ENCODE results near the gene NETO1.

The NETO1 gene

DNA sequence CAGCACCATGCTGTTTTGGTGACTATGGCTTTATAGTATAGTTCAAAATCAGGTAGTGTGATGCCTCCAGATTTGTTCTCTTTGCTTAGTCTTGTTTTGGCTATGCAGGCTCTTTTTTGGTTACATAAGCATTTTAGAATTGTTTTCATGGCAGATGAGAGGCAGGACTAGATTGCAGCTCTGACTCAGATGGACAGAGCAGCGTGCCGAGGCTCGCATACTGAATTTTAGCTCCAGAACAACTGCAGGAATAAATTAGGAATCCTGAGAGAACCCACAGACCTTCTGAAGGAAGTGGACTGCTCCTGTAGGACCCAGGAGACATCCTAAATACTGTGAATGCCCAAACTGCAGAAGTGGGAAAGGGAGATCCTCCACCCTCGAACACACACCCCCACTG lies 141.6 kb downstream of the NETO1 start:
- no peak for DNase-seq (ENCODE audit: low spot score)

- no peak for DNase-seq (ENCODE audit: low spot score)
These were observed 146.5 kb downstream of the NETO1 start for GRCh38 chr18:72721330-72721729.

DNA sequence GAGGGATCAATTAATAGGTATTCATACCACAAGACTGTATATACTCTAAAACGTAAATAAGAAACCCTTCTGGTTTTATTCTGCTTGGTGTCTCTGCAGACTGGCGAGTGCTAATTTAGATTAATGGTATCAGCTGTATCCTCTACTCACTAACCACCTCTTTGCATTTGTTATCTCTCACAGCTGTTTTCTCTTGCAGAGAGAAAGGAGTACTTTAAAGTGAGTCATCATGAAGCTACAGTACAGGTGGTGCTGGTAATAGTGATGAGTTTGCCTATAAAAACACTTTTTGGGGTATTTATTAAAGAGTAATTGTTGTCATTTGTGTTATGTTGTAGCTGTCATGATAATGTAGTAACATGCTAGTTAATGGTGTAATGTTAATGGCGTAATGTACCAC lies 147.7 kb downstream of the NETO1 start:
- no peak for DNase-seq (ENCODE audit: low spot score)

GRCh38 chr18:72704202-72704601 lies 163.6 kb downstream of the NETO1 start:
- no peak for DNase-seq (ENCODE audit: low spot score)

DNA sequence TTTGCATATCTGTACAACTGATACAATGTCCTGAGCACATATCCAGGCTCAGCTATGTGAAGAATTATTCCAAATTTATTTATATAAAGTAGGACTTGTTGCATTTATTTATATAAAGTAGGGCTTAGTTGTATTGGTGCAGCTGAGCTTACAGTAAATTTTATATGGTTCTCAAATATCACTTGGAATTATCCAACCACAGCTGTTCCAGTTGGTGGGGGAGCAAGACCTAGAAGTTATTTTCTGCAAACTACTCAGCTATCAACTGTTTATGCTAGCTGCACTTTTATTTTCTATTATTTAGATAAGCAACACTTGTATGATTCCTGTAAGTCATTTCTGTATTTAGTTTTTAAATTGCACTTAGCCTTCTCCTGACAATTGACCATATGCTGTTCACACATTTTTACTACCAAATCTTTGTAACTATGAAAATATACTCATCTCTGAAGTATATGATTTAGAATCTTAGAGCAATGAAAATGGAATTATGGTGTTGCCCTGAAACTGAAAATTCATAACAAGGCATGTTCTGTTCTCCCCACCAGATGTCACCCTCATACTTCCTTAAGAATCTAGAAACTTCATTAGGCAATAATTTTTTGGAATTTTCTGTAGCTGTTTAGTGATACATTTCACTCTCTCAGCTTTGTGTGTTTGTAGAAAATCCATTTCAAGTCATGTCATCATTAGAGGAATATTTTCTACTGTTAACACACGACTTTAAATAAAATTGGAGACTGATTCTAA lies 166.7 kb downstream of the NETO1 start:
- peak; percentile 36 for DNase-seq (ENCODE audit: low spot score)

- no peak for DNase-seq (ENCODE audit: low spot score)
These were observed 170.1 kb downstream of the NETO1 start for GRCh38 chr18:72697706-72698105.

DNA sequence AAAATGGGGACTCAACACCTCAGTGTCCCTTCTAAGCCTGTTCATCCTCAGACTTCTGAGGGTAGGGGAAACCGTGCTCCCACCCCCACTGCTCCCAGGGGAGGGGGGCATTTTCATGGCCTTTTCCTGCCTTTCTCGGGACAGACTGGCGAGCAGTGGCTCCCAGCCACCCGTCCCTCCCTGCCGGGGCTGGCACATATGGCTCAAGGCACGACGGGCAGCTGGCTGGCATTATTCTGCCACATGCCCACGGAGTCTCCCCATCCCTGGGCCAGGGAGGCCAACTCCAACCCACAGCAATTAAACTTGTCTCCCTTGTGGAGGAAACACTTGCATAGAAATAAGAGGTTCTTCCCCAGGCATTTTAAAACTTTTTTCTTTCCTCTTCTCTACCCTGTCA lies 175.2 kb downstream of the NETO1 start:
- DNase-seq (ENCODE audit: low spot score) = no peak
